HepG2 (cell line): ENCODE results near the gene HK3. TPM values are rescaled to one million over a fixed set of nuclear protein-coding genes. Genes with fewer than 3 reads are reported as not detected.

Experiments used
- ATAC-seq: fragments of 200-7000 bp; cut with Tn5 transposase; 3 replicates; pipeline ENCODE4 v1.9.1; 2020; ENCODE audit warnings: mild to moderate bottlenecking, moderate library complexity
- BruUV-seq: library from RNA; stranded (reverse); fragments of 400-500 nt; replicated peaks from 2 replicates; lab custom pipeline; 2021; lab: Mats Ljungman, UMichigan
- CTCF ChIA-PET: fragments of 300-600 bp; formaldehyde crosslinking; extraction: SDS; loops from one replicate; lab custom pipeline; 2021; ENCODE audit warnings: low total read pairs, inconsistent platforms, low intra/inter-chr PET ratio; lab: Yijun Ruan, JAX
- POLR2A ChIA-PET: fragments of 350-600 bp; sonication (Branson Sonifier 250); formaldehyde crosslinking; loops from one replicate; lab custom pipeline; 2020; ENCODE audit warnings: antibody characterized with exemption, inconsistent platforms; lab: Yijun Ruan, JAX
- DNase-seq: peaks from one replicate; pipeline ENCODE4 v3.0.0-alpha.2; 2015; ENCODE audit warnings: low spot score
- FAIRE-seq: peaks from 3 replicates; lab custom pipeline; 2011; peaks lifted over from hg19 to GRCh38; lab: Jason Lieb, UNC
- H2AFZ ChIP-seq: one replicate; pipeline ENCODE4 v1.6.1; 2011; ENCODE audit warnings: low read length, inconsistent platforms
- H3K27ac ChIP-seq: fragments of 300-600 bp; 3 replicates; pipeline ENCODE4 v1.8.0; 2011; ENCODE audit warnings: mixed run types, mild to moderate bottlenecking, mixed read lengths, low read length, inconsistent platforms; ENCODE audit not compliant: insufficient read depth; ENCODE audit errors: extremely low read length
- H3K27me3 ChIP-seq, 2 experiments: fragments of 200-600 bp in 1 of 2; 2 replicates in 1 of 2; 3 replicates in 1 of 2; pipeline versions ENCODE4 v1.6.0 to v1.8.0; 2011; ENCODE audit warnings: low read length in 2 of 2, mild to moderate bottlenecking in 2 of 2, moderate library complexity in 2 of 2, inconsistent platforms in 1 of 2; ENCODE audit not compliant: insufficient read depth in 2 of 2, control insufficient read depth in 1 of 2
- H3K36me3 ChIP-seq, 2 experiments: fragments of 200-600 bp in 1 of 2; replicated peaks in 1 of 2; 2 replicates in 1 of 2; 3 replicates in 1 of 2; pipeline versions ENCODE4 v1.5.1 to v1.8.0; 2011; ENCODE audit warnings: low read length in 2 of 2, inconsistent platforms in 1 of 2; ENCODE audit not compliant: insufficient read depth in 2 of 2, control insufficient read depth in 1 of 2
- H3K4me1 ChIP-seq: 2 replicates; pipeline ENCODE4 v1.5.1; 2012; ENCODE audit warnings: low read length, inconsistent platforms; ENCODE audit not compliant: insufficient read depth
- H3K4me2 ChIP-seq: 2 replicates; pipeline ENCODE4 v1.6.0; 2011; ENCODE audit warnings: low read depth, low read length, inconsistent platforms
- H3K4me3 ChIP-seq, 3 experiments: fragments of 200-600 bp in 1 of 3; sonication (generic), shearing (Covaris generic) in 1 of 3; replicated peaks in 1 of 3; 2 replicates each; pipeline ENCODE4 v1.5.1; 2011 to 2016; ENCODE audit warnings: low read length in 3 of 3, inconsistent platforms in 2 of 3, low read depth in 2 of 3, mild to moderate bottlenecking in 2 of 3, control low read depth in 1 of 3, mixed read lengths in 1 of 3; ENCODE audit not compliant: insufficient read depth in 1 of 3
- H3K79me2 ChIP-seq: one replicate; pipeline ENCODE4 v1.6.1; 2011; ENCODE audit warnings: low read length, inconsistent platforms; ENCODE audit not compliant: insufficient read depth
- H3K9ac ChIP-seq: 2 replicates; pipeline ENCODE4 v1.6.0; 2011; ENCODE audit warnings: mild to moderate bottlenecking, low read depth, low read length, inconsistent platforms; ENCODE audit not compliant: insufficient read depth
- H3K9me3 ChIP-seq: 2 replicates; pipeline ENCODE4 v1.5.1; 2012; ENCODE audit warnings: mild to moderate bottlenecking, low read length
- H4K20me1 ChIP-seq: 2 replicates; pipeline ENCODE4 v1.6.0; 2011; ENCODE audit warnings: inconsistent platforms, mild to moderate bottlenecking, low read length, moderate library complexity; ENCODE audit not compliant: insufficient read depth
- EZH2 ChIP-seq: conservative IDR thresholded peaks from 2 replicates; pipeline ENCODE4 v1.6.1; 2012; ENCODE audit warnings: mild to moderate bottlenecking, low read depth, low read length, moderate library complexity
- FOSL2 ChIP-seq: sonication (generic); formaldehyde crosslinking; IDR thresholded peaks from 2 replicates; pipeline ENCODE4 v1.4.0; 2020; ENCODE audit warnings: missing genetic modification reagents
- KMT2B ChIP-seq: IDR thresholded peaks from 2 replicates; pipeline ENCODE4 v1.6.1; 2016; ENCODE audit warnings: missing genetic modification reagents, missing compliant biosample characterization
- MEIS2 ChIP-seq: sonication (generic); formaldehyde crosslinking; IDR thresholded peaks from 2 replicates; pipeline ENCODE4 v1.9.0; 2021; ENCODE audit warnings: mild to moderate bottlenecking, missing genetic modification reagents
- ZBTB14 ChIP-seq: sonication (generic); formaldehyde crosslinking; IDR thresholded peaks from 2 replicates; pipeline ENCODE4 v1.4.0; 2020; ENCODE audit warnings: missing genetic modification reagents
- ZNF230 ChIP-seq: sonication (generic); formaldehyde crosslinking; IDR thresholded peaks from 2 replicates; pipeline ENCODE4 v1.4.0; 2020; ENCODE audit warnings: mild to moderate bottlenecking, missing genetic modification reagents
- ZNF691 ChIP-seq: sonication (generic); formaldehyde crosslinking; IDR thresholded peaks from 2 replicates; pipeline ENCODE4 v1.4.0; 2020; ENCODE audit warnings: missing genetic modification reagents, low read depth, mild to moderate bottlenecking, borderline replicate concordance
- WGBS: methylation state at CpG from one replicate; pipeline ENCODE4 v1.1.6; 2017; ENCODE audit warnings: low lambda C conversion rate; 5-methylcytosine and 5-hydroxymethylcytosine counted together
- in situ Hi-C: cut with HindIII; loops from 2 replicates; pipeline ENCODE4 v1.10.0; 2017; ENCODE audit warnings: low pct_unique_long_range_greater_than_20kb; ENCODE audit not compliant: extremely low pct_ligation_motif_present
- intact Hi-C: fragments of 100-400 bp; cut with micrococcal nuclease; formaldehyde crosslinking; loops from one replicate; pipeline ENCODE4 v1.10.0; 2022; ENCODE audit not compliant: unreplicated experiment
- polyA plus RNA-seq, 8 experiments: library from polyadenylated mRNA; depleted of rRNA in 3 of 8; stranded (reverse) in 7 of 8; unstranded in 1 of 8; fragments of >200 nt; fragmentation: Illumina TruSeq in 4 of 8; extraction: Trizol in 4 of 8; gene quantifications; 2 replicates each; pipeline versions ENCODE4 v1.2.1 to v1.2.3, GENCODE V29; 2011 to 2016; ENCODE audit warnings: low read depth in 4 of 8, missing spikeins in 1 of 8, mixed read lengths in 1 of 8; ENCODE audit not compliant: insufficient read depth in 1 of 8
- total RNA-seq, 5 experiments: library from RNA; depleted of rRNA; stranded (reverse); fragments of >200 nt; fragmentation: Illumina TruSeq; extraction: Trizol; gene quantifications; 2 replicates each; pipeline ENCODE4 v1.2.3, GENCODE V29; 2016; ENCODE audit warnings: low read depth in 1 of 5
- TF ChIP-seq, protein P1 (sequence below): sonication (generic); formaldehyde crosslinking; IDR thresholded peaks from 2 replicates; pipeline ENCODE4 v1.4.0; 2020; ENCODE audit warnings: missing genetic modification reagents

HK3 gene
- total and polyA plus RNA-seq, 2 of the 13 experiments (the other 11 are each of a cell fraction or from before 2014, with no cell fraction given): not detected

GRCh38 chr5:176882567-176882903 lies 16.6 kb downstream of the HK3 start:
- no peaks in the 10 kb centered on the region for H3K9me3 ChIP-seq
- ATAC-seq (no peak), DNase-seq (no peak), FAIRE-seq (no peak)
- H3K36me3 ChIP-seq: no peaks in the 10 kb centered on the region
- in situ Hi-C loops (no loop called here), intact Hi-C loops (no loop called here)
- H3K27ac ChIP-seq: no peak overlapping the region
- no peaks in the 10 kb centered on the region for H3K79me2 ChIP-seq
- peaks cover 13 to 77% of the 10 kb centered on the region in 2 experiments for H3K27me3 ChIP-seq
- 26% methylated on average over 6 of the region's 6 CpGs for WGBS
- TF ChIP-seq ZBTB14 (CRISPR knock-in tag) (no peak), KMT2B (CRISPR knock-in tag) (no peak), EZH2 (no peak), ZNF691 (no peak), MEIS2 (CRISPR knock-in tag) (no peak), ZNF230 (CRISPR knock-in tag) (no peak), FOSL2 (CRISPR knock-in tag) (no peak)
- TF ChIP-seq, protein P1, sequence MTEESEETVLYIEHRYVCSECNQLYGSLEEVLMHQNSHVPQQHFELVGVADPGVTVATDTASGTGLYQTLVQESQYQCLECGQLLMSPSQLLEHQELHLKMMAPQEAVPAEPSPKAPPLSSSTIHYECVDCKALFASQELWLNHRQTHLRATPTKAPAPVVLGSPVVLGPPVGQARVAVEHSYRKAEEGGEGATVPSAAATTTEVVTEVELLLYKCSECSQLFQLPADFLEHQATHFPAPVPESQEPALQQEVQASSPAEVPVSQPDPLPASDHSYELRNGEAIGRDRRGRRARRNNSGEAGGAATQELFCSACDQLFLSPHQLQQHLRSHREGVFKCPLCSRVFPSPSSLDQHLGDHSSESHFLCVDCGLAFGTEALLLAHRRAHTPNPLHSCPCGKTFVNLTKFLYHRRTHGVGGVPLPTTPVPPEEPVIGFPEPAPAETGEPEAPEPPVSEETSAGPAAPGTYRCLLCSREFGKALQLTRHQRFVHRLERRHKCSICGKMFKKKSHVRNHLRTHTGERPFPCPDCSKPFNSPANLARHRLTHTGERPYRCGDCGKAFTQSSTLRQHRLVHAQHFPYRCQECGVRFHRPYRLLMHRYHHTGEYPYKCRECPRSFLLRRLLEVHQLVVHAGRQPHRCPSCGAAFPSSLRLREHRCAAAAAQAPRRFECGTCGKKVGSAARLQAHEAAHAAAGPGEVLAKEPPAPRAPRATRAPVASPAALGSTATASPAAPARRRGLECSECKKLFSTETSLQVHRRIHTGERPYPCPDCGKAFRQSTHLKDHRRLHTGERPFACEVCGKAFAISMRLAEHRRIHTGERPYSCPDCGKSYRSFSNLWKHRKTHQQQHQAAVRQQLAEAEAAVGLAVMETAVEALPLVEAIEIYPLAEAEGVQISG (CRISPR knock-in tag): no peak
- H3K9ac ChIP-seq: no peak overlapping the region
- H4K20me1 ChIP-seq: no peaks in the 10 kb centered on the region
- no peak overlapping the region for H3K4me3 ChIP-seq
- H2AFZ ChIP-seq: no peak overlapping the region
- BruUV-seq: no TSS peak
- no peak overlapping the region for H3K4me2 ChIP-seq
- peaks cover 8% of the 10 kb centered on the region; the same call in 1 of the 2 replicates for H3K4me1 ChIP-seq
- CTCF ChIA-PET: no interaction called here
- POLR2A ChIA-PET: no interaction called here
